OCI-LY3 (cell line): ENCODE data around the gene SLPI.

Experiments used
- H2AFZ ChIP-seq: fragments of 200-600, 300-600 bp; shearing (Covaris generic); 2 replicates; pipeline ENCODE4 v1.6.0; 2014; ENCODE audit warnings: antibody characterized with exemption, low read depth, low read length
- H3K27ac ChIP-seq: fragments of 200-600, 300-600 bp; sonication (generic); 2 replicates; pipeline ENCODE4 v1.5.1; 2014; ENCODE audit warnings: mild to moderate bottlenecking, low read length, moderate library complexity, mixed read lengths
- H3K27me3 ChIP-seq: fragments of 200-600, 300-600 bp; sonication (generic); 2 replicates; pipeline ENCODE4 v1.6.1; 2014; ENCODE audit warnings: low read depth, low read length, mixed read lengths
- H3K36me3 ChIP-seq: fragments of 200-600, 300-600 bp; sonication (generic); replicated peaks from 2 replicates; pipeline ENCODE3; 2014; ENCODE audit warnings: low read depth, low read length, mixed read lengths
- H3K4me1 ChIP-seq: fragments of 300-600, 200-600 bp; sonication (generic); 2 replicates; pipeline ENCODE4 v1.6.1; 2014; ENCODE audit warnings: low read length, mixed read lengths
- H3K4me2 ChIP-seq: fragments of 200-600, 300-600 bp; sonication (generic); 2 replicates; pipeline ENCODE4 v1.6.1; 2014; ENCODE audit warnings: low read length, mixed read lengths
- H3K4me3 ChIP-seq: fragments of 300-600, 200-600 bp; sonication (generic); 2 replicates; pipeline ENCODE4 v1.5.1; 2014; ENCODE audit warnings: antibody characterized with exemption, mild to moderate bottlenecking, low read length, moderate library complexity
- H3K79me2 ChIP-seq: fragments of 300-600, 200-600 bp; shearing (Covaris generic); 2 replicates; pipeline ENCODE4 v1.6.1; 2014; ENCODE audit warnings: mild to moderate bottlenecking, low read length, mixed read lengths
- H3K9ac ChIP-seq: fragments of 300-600, 200-600 bp; shearing (Covaris generic); 2 replicates; pipeline ENCODE4 v1.6.0; 2014; ENCODE audit warnings: mild to moderate bottlenecking, low read length, moderate library complexity
- H3K9me3 ChIP-seq: fragments of 200-600, 300-600 bp; shearing (Covaris generic); 2 replicates; pipeline ENCODE4 v1.6.1; 2014; ENCODE audit warnings: low read length, mixed read lengths; ENCODE audit not compliant: insufficient read depth
- H4K20me1 ChIP-seq: fragments of 200-600, 300-600 bp; sonication (generic); 2 replicates; pipeline ENCODE4 v1.6.1; 2016; ENCODE audit warnings: low read length, mixed read lengths; ENCODE audit not compliant: insufficient read depth
- EZH2phosphoT487 ChIP-seq: fragments of 200-600 bp; shearing (Covaris generic); IDR thresholded peaks from 2 replicates; pipeline ENCODE4 v1.6.1; 2018; ENCODE audit warnings: antibody characterized with exemption, mixed run types, low read depth
- TF ChIP-seq, protein P1 (sequence below): fragments of 200-600, 300-600 bp; sonication (generic); IDR thresholded peaks from 2 replicates; pipeline ENCODE4 v1.5.1; 2014; ENCODE audit warnings: antibody characterized with exemption, low read length, low read depth

SLPI gene

DNA sequence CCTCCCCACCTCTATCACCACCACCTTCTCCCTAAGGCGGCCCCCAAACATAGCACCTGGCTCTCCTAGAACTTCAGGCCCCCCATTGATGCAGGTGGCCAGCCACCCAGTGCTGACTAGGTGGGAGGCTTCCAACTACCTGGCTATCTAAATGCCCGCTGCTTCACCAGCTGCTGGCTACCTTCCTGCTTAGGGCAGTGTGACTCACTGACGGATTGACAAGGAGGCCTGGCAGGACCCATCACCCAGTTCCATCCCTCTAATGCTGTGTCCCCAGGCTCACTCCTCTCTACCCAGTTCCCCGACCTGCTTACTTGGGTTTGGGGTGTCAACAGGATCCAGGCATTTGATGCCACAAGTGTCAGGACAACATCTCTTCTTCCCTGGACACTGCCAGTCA is 1.1 kb downstream of the SLPI start:
- Histone ChIP-seq H3K9ac (no peak overlapping the region), H3K4me3 (no peak overlapping the region), H3K4me2 (no peak overlapping the region), H3K9me3 (no peaks in the 10 kb centered on the region), H3K27me3 (peaks cover 83% of the 10 kb centered on the region), H3K4me1 (peaks cover 13% of the 10 kb centered on the region), H3K27ac (no peak overlapping the region), H3K79me2 (no peaks in the 10 kb centered on the region), H2AFZ (no peak overlapping the region), H3K36me3 (no peaks in the 10 kb centered on the region), H4K20me1 (no peaks in the 10 kb centered on the region)
- TF ChIP-seq, protein P1, sequence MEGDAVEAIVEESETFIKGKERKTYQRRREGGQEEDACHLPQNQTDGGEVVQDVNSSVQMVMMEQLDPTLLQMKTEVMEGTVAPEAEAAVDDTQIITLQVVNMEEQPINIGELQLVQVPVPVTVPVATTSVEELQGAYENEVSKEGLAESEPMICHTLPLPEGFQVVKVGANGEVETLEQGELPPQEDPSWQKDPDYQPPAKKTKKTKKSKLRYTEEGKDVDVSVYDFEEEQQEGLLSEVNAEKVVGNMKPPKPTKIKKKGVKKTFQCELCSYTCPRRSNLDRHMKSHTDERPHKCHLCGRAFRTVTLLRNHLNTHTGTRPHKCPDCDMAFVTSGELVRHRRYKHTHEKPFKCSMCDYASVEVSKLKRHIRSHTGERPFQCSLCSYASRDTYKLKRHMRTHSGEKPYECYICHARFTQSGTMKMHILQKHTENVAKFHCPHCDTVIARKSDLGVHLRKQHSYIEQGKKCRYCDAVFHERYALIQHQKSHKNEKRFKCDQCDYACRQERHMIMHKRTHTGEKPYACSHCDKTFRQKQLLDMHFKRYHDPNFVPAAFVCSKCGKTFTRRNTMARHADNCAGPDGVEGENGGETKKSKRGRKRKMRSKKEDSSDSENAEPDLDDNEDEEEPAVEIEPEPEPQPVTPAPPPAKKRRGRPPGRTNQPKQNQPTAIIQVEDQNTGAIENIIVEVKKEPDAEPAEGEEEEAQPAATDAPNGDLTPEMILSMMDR = no peak
- no peak for TF ChIP-seq EZH2phosphoT487

DNA sequence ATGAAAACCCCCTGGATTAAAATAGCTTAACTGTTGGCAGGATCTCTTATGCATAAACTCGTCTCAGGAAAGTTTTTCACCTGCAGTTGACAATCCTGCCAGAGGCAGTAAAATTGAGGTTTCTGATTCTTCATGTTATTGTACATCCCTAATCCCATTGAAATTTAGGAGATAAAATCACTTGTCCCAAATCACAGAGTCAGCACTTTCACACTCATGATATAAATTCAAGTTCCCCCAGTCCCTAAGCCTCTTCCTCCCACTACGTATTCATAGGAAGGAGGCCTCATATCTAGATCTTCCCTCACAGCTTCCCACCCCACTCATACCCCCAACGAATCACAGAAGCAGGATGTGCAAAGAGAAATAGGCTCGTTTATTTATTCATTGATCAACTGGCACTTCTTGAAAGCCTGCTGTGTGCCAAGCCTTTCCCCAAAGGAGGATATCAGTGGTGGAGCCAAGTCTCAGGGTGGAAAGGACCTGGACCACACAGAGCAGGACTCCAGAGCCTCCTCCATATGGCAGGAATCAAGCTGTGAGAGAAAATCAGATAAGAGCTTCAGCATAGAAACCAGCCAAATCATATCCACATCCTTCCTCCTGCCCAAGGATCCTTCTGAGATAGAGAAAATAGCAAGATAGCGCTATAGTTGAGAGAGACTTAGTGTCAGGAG is 2.3 kb downstream of the SLPI start:
- Histone ChIP-seq H3K36me3 (no peaks in the 10 kb centered on the region), H3K27ac (no peak overlapping the region), H2AFZ (no peak overlapping the region), H3K79me2 (no peaks in the 10 kb centered on the region), H3K9ac (no peak overlapping the region), H3K9me3 (no peaks in the 10 kb centered on the region), H3K27me3 (peaks cover 89% of the 10 kb centered on the region), H3K4me3 (no peak overlapping the region), H3K4me2 (no peak overlapping the region), H4K20me1 (no peaks in the 10 kb centered on the region), H3K4me1 (peaks cover 13% of the 10 kb centered on the region)
- TF ChIP-seq, protein P1 = no peak
- no peak for TF ChIP-seq EZH2phosphoT487

DNA sequence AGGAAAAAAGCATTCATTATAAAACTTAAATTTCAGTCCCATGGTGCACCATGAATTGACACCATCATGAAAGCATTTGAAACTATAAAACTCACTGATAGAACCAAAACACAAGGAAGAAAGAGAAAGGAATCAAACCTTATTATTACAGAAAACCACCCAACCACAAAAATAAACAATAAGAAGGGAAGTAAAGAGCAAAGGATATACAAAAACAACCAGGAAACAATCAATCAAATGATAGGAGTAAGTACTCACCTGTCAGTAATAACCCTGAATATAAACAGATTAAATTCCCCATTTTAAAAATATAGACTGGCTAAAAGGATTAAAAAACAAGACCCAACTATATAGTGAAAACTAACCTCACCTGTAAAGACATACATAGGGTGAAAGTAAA is 5.8 kb downstream of the SLPI start:
- no peak overlapping the region for H3K4me3 ChIP-seq
- H3K27ac ChIP-seq = no peak overlapping the region
- H3K36me3 ChIP-seq = no peaks in the 10 kb centered on the region
- H3K27me3 ChIP-seq = peaks cover 94% of the 10 kb centered on the region
- no peak overlapping the region for H3K4me2 ChIP-seq
- no peaks in the 10 kb centered on the region for H3K9me3 ChIP-seq
- no peak overlapping the region for H3K9ac ChIP-seq
- TF ChIP-seq, protein P1 = no peak
- TF ChIP-seq EZH2phosphoT487 = no peak
- H4K20me1 ChIP-seq = no peaks in the 10 kb centered on the region
- H3K79me2 ChIP-seq = no peaks in the 10 kb centered on the region
- H2AFZ ChIP-seq = no peak overlapping the region
- no peaks in the 10 kb centered on the region for H3K4me1 ChIP-seq

DNA sequence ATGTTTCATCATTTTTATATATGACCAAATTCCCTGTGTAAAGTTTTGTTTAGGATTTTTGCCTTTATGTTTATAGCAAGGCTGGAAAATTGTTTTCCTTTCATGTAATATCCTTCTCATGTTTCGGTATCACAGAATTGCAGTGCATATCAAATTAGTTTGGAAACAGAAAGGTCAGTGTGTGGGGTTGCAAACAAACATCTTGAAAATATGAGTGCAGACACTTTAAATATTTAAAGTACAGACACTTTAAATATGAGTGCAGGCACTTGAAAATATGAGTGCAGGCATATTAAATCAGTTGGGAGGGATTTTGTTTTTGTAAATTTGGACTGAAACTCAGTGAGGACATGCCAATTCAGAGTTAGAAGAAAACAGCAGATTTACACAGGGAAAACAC is 6.5 kb downstream of the SLPI start:
- Histone ChIP-seq H3K9ac (no peak overlapping the region), H4K20me1 (no peaks in the 10 kb centered on the region), H2AFZ (no peak overlapping the region), H3K36me3 (no peaks in the 10 kb centered on the region), H3K27me3 (peaks cover 94% of the 10 kb centered on the region), H3K4me2 (no peak overlapping the region), H3K79me2 (no peaks in the 10 kb centered on the region), H3K9me3 (no peaks in the 10 kb centered on the region), H3K27ac (no peak overlapping the region), H3K4me3 (no peak overlapping the region), H3K4me1 (no peaks in the 10 kb centered on the region)
- TF ChIP-seq, protein P1 = no peak
- no peak for TF ChIP-seq EZH2phosphoT487
